ENCODE data around the gene PCNX2. TPM values are rescaled to one million over a fixed set of nuclear protein-coding genes. Genes with fewer than 3 reads are reported as not detected.

PCNX2 gene
- total RNA-seq, 2 donors from 2014 or later: 23.9 to 39.1 TPM

- WGBS, 2 experiments (ENCODE audit: insufficient coverage in 1 of 2, insufficient read length in 1 of 2): 94 to 96% methylated on average over 5 of the region's 6 CpGs
- Histone ChIP-seq H3K9me3 (ENCODE audit: control insufficient read depth, low read length) (no peaks in the 10 kb centered on the region), H3K4me3 (ENCODE audit: low read length) (no peak overlapping the region), H3K27me3 (ENCODE audit: control insufficient read depth, insufficient read depth, low read length, poor library complexity, severe bottlenecking) (peaks cover 27% of the 10 kb centered on the region), H3K9ac (ENCODE audit: extremely low read depth, low read length, poor library complexity, severe bottlenecking) (no peak overlapping the region), H3K4me1 (ENCODE audit: control insufficient read depth, insufficient read depth, low read length) (peaks cover 8% of the 10 kb centered on the region), H3K36me3 (ENCODE audit: control insufficient read depth, insufficient read depth, low read length) (no peaks in the 10 kb centered on the region), H3K27ac (ENCODE audit: low read depth, low read length) (no peak overlapping the region)
- Mint-ChIP-seq H3K9me3 (no peaks in the 10 kb centered on the region), H3K27ac (no peak overlapping the region), H3K27me3 (ENCODE audit: insufficient read depth) (peaks cover 37% of the 10 kb centered on the region), H3K4me3 (no peak overlapping the region), H3K4me1 (peaks cover 20% of the 10 kb centered on the region), H3K36me3 (ENCODE audit: low read depth) (peaks cover 27% of the 10 kb centered on the region)
- DNase-seq: no peak
- no peak for TF ChIP-seq CTCF (conservative IDR thresholded peaks at IDR 0.05)
Observed at GRCh38 chr1:233016798-233017197, 278.7 kb downstream of the PCNX2 start.

DNA sequence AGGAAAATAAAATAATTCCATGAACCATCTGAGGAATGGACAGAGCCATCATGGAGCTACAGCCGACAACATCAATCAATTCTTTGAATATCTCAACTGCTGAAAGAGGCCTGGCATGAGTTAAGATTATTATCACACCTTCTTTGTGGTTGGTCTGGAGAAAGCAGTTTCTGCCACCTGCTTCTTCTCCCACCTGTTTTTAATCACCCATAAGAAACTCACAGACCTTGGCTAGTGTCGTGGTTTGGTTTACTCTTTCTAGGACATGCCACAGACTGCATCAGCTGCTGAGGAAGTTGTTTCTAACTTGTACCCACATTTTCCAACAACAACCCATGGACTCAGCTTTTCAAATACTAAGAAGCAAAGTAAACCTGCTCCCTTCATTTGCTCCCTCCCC is 279.6 kb downstream of the PCNX2 start:
- Histone ChIP-seq H3K9ac (ENCODE audit: extremely low read depth, low read length, poor library complexity, severe bottlenecking) (no peak overlapping the region), H3K27me3 (ENCODE audit: control insufficient read depth, insufficient read depth, low read length, poor library complexity, severe bottlenecking) (peaks cover 20% of the 10 kb centered on the region), H3K36me3 (ENCODE audit: control insufficient read depth, insufficient read depth, low read length) (no peaks in the 10 kb centered on the region), H3K9me3 (ENCODE audit: control insufficient read depth, low read length) (no peaks in the 10 kb centered on the region), H3K27ac (ENCODE audit: low read depth, low read length) (no peak overlapping the region), H3K4me3 (ENCODE audit: low read length) (no peak overlapping the region), H3K4me1 (ENCODE audit: control insufficient read depth, insufficient read depth, low read length) (peaks cover 8% of the 10 kb centered on the region)
- WGBS, 2 experiments (ENCODE audit: insufficient coverage in 1 of 2, insufficient read length in 1 of 2): 92 to 94% methylated on average over 2 of the region's 2 CpGs
- Mint-ChIP-seq H3K27ac (no peak overlapping the region), H3K36me3 (ENCODE audit: low read depth) (peaks cover 27% of the 10 kb centered on the region), H3K4me1 (peaks cover 20% of the 10 kb centered on the region), H3K4me3 (no peak overlapping the region), H3K27me3 (ENCODE audit: insufficient read depth) (peaks cover 29% of the 10 kb centered on the region), H3K9me3 (no peaks in the 10 kb centered on the region)
- TF ChIP-seq CTCF (conservative IDR thresholded peaks at IDR 0.05): no peak
- DNase-seq: no peak

- Mint-ChIP-seq H3K36me3 (ENCODE audit: low read depth) (peaks cover 17% of the 10 kb centered on the region), H3K27me3 (ENCODE audit: insufficient read depth) (no peaks in the 10 kb centered on the region), H3K4me3 (no peak overlapping the region), H3K4me1 (peaks cover 2% of the 10 kb centered on the region), H3K27ac (no peak overlapping the region), H3K9me3 (no peaks in the 10 kb centered on the region)
- H3K9ac ChIP-seq (ENCODE audit: extremely low read depth, low read length, poor library complexity, severe bottlenecking): no peak overlapping the region
- DNase-seq: no peak
- no peaks in the 10 kb centered on the region for H3K27me3 ChIP-seq (ENCODE audit: control insufficient read depth, insufficient read depth, low read length, poor library complexity, severe bottlenecking)
- no peak overlapping the region for H3K27ac ChIP-seq (ENCODE audit: low read depth, low read length)
- no peaks in the 10 kb centered on the region for H3K36me3 ChIP-seq (ENCODE audit: control insufficient read depth, insufficient read depth, low read length)
- no peak overlapping the region for H3K4me3 ChIP-seq (ENCODE audit: low read length)
- 100% methylated on average over 1 of the region's 1 CpG; no CpG with 5 or more reads in 1 of the 2 experiments for WGBS, 2 experiments (ENCODE audit: insufficient coverage in 1 of 2, insufficient read length in 1 of 2)
- TF ChIP-seq CTCF (conservative IDR thresholded peaks at IDR 0.05): no peak
- H3K4me1 ChIP-seq (ENCODE audit: control insufficient read depth, insufficient read depth, low read length): peaks cover 1% of the 10 kb centered on the region
- H3K9me3 ChIP-seq (ENCODE audit: control insufficient read depth, low read length): no peaks in the 10 kb centered on the region
Observed at GRCh38 chr1:233012021-233012420, 283.5 kb downstream of the PCNX2 start.

Measured in endodermal cell (in vitro differentiated cells).